Vagina (tissue), 2 donors: ENCODE measurements around the gene PGM2. TPM values are rescaled to one million over a fixed set of nuclear protein-coding genes. Genes with fewer than 3 reads are reported as not detected.
A peak's percentile ranks its signal among the peaks of the same experiment; 100 is the strongest.
"Not testable (repeated sequence)": the region's sequence is repeated elsewhere in the genome, so short reads cannot be mapped to it uniquely, and the experiment has no call there.

Experiments
- DNase-seq, 2 donors: peaks; one replicate each; pipeline ENCODE4 v3.0.0-alpha.2; 2017; ENCODE audit errors: extremely low spot score in 2 of 2
- H3K27ac ChIP-seq: fragments of 200-600 bp; sonication (generic); one replicate; pipeline ENCODE4 v1.5.1; 2019
- H3K27me3 ChIP-seq: fragments of 200-600 bp; sonication (generic); one replicate; pipeline ENCODE4 v1.5.1; 2019
- H3K36me3 ChIP-seq, 2 donors: fragments of 200-600 bp; sonication (generic); one replicate each; pipeline ENCODE4 v1.5.1; 2017 to 2019
- H3K4me1 ChIP-seq: fragments of 200-600 bp; sonication (generic); one replicate; pipeline ENCODE4 v1.5.1; 2019
- H3K4me3 ChIP-seq, 2 donors: fragments of 200-600 bp; sonication (generic); 1 replicate in 1 of 2; 2 replicates in 1 of 2; pipeline ENCODE4 v1.5.1; 2016 to 2019
- H3K9me3 ChIP-seq: fragments of 200-600 bp; sonication (generic); one replicate; pipeline ENCODE4 v1.5.1; 2019
- CTCF ChIP-seq, 3 experiments: fragments of 450-650 bp in 2 of 3; fragments of 200-600 bp in 1 of 3; sonication (generic) in 1 of 3; IDR thresholded peaks; one replicate each; pipeline ENCODE4 v1.5.1; 2017 to 2019; ENCODE audit warnings: antibody characterized with exemption in 3 of 3, mild to moderate bottlenecking in 2 of 3, moderate library complexity in 2 of 3
- POLR2A ChIP-seq, 2 donors: fragments of 450-650 bp; IDR thresholded peaks; one replicate each; pipeline ENCODE4 v1.6.1; 2017; ENCODE audit warnings: antibody characterized with exemption in 2 of 2, mild to moderate bottlenecking in 2 of 2, moderate library complexity in 2 of 2
- POLR2AphosphoS5 ChIP-seq, 2 donors: sonication (generic); formaldehyde crosslinking; IDR thresholded peaks; one replicate each; pipeline ENCODE4 v1.9.0; 2017; ENCODE audit warnings: antibody characterized with exemption in 2 of 2, mild to moderate bottlenecking in 2 of 2, low read depth in 1 of 2; ENCODE audit not compliant: insufficient read depth in 1 of 2
- intact Hi-C: fragments of 100-400 bp; cut with DNase I; formaldehyde crosslinking; loops from one replicate; pipeline ENCODE4 v1.15.1; 2023
- total RNA-seq: library from RNA; depleted of rRNA; stranded (reverse); fragments of >200 nt; gene quantifications from one replicate; pipeline ENCODE4 v1.2.3, GENCODE V29; 2016

PGM2 gene
- total RNA-seq, 1 donor from 2014 or later: 30.2 TPM

- TF ChIP-seq CTCF (IDR thresholded peaks at IDR 0.05) (no peak), POLR2A (IDR thresholded peaks at IDR 0.05) (no peak), POLR2AphosphoS5 (IDR thresholded peaks at IDR 0.05; ENCODE audit: insufficient read depth in 1 of 2, low read depth in 1 of 2) (no peak)
- H3K4me3 ChIP-seq: no peak overlapping the region
- H3K27ac ChIP-seq: no peak overlapping the region
- H3K27me3 ChIP-seq: no peaks in the 10 kb centered on the region
- intact Hi-C loops: no loop called here
- no peaks in the 10 kb centered on the region for H3K9me3 ChIP-seq
- no peaks in the 10 kb centered on the region for H3K4me1 ChIP-seq
- DNase-seq: no peak
- H3K36me3 ChIP-seq: no peaks in the 10 kb centered on the region
Observed at GRCh38 chr4:37816719-37817118, 9.8 kb upstream of the PGM2 start.

- DNase-seq: no peak
- intact Hi-C loops: no loop called here
- no peaks in the 10 kb centered on the region for H3K36me3 ChIP-seq
Observed at GRCh38 chr4:37818752-37819151, 7.7 kb upstream of the PGM2 start.

GRCh38 chr4:37820458-37820857 is 6.0 kb upstream of the PGM2 start:
- intact Hi-C loops: loop anchor here (10.0 kb wide), 1 partner anchor 54 kb away; no protein-coding TSS in a partner anchor
- not testable (repeated sequence) for H3K27ac ChIP-seq, H3K9me3 ChIP-seq, DNase-seq, H3K4me1 ChIP-seq, H3K27me3 ChIP-seq, H3K4me3 ChIP-seq, H3K36me3 ChIP-seq

More at GRCh38 chr4:37818752-37819151, 7.7 kb upstream of the PGM2 start:
- Histone ChIP-seq H3K27ac (no peak overlapping the region), H3K9me3 (no peaks in the 10 kb centered on the region), H3K4me1 (no peaks in the 10 kb centered on the region), H3K27me3 (no peaks in the 10 kb centered on the region), H3K4me3 (no peak overlapping the region)
- TF ChIP-seq POLR2A (IDR thresholded peaks at IDR 0.05) (no peak), POLR2AphosphoS5 (IDR thresholded peaks at IDR 0.05; ENCODE audit: insufficient read depth in 1 of 2, low read depth in 1 of 2) (no peak), CTCF (IDR thresholded peaks at IDR 0.05) (no peak)

GRCh38 chr4:37821953-37822605 is 4.4 kb upstream of the PGM2 start:
- Histone ChIP-seq H3K9me3 (no peaks in the 10 kb centered on the region), H3K27ac (no peak overlapping the region), H3K4me1 (peaks cover 7% of the 10 kb centered on the region), H3K27me3 (no peaks in the 10 kb centered on the region), H3K36me3 (no peaks in the 10 kb centered on the region), H3K4me3 (no peak overlapping the region)
- no peak for DNase-seq
- intact Hi-C loops: loop anchor here (10.0 kb wide), 1 partner anchor 53 kb away; no protein-coding TSS in a partner anchor
- TF ChIP-seq POLR2A (IDR thresholded peaks at IDR 0.05): no peak
- TF ChIP-seq CTCF (IDR thresholded peaks at IDR 0.05): no peak
- no peak for TF ChIP-seq POLR2AphosphoS5 (IDR thresholded peaks at IDR 0.05; ENCODE audit: insufficient read depth in 1 of 2, low read depth in 1 of 2)

GRCh38 chr4:37825501-37825900 is 985 bp upstream of the PGM2 start:
- H3K36me3 ChIP-seq, H3K27me3 ChIP-seq, DNase-seq, H3K9me3 ChIP-seq: not testable (repeated sequence)
- intact Hi-C loops: loop anchor here (10.0 kb wide), 1 partner anchor 49 kb away; no protein-coding TSS in a partner anchor
- Histone ChIP-seq H3K27ac (peak overlapping the region; percentile 90), H3K4me3 (peak overlapping the region; percentile 86 to 88), H3K4me1 (peaks cover 31% of the 10 kb centered on the region)

GRCh38 chr4:37825968-37826294 is 555 bp upstream of the PGM2 start:
- Histone ChIP-seq H3K27me3 (no peaks in the 10 kb centered on the region), H3K4me3 (peak overlapping the region; percentile 86 to 88), H3K36me3 (peaks cover 0 to 8% of the 10 kb centered on the region in 2 donors), H3K27ac (peak overlapping the region; percentile 90), H3K4me1 (peaks cover 31% of the 10 kb centered on the region), H3K9me3 (no peaks in the 10 kb centered on the region)
- intact Hi-C loops: loop anchor here (10.0 kb wide), 1 partner anchor 49 kb away; no protein-coding TSS in a partner anchor
- no peak for DNase-seq
- no peak for TF ChIP-seq POLR2A (IDR thresholded peaks at IDR 0.05)
- no peak for TF ChIP-seq POLR2AphosphoS5 (IDR thresholded peaks at IDR 0.05; ENCODE audit: insufficient read depth in 1 of 2, low read depth in 1 of 2)
- TF ChIP-seq CTCF (IDR thresholded peaks at IDR 0.05): no peak
